Bronchial epithelial cell (primary cell): Measurements from ENCODE around the gene ADGRG2. TPM values are rescaled to one million over a fixed set of nuclear protein-coding genes. Genes with fewer than 3 reads are reported as not detected.

Experiments used
- DNase-seq: peaks from one replicate; pipeline ENCODE4 v3.0.0-alpha.2; 2010; ENCODE audit warnings: low read depth
- FAIRE-seq: peaks from 2 replicates; lab custom pipeline; 2011; peaks lifted over from hg19 to GRCh38; lab: Jason Lieb, UNC
- H3K27me3 ChIP-seq: 2 replicates; pipeline ENCODE4 v1.5.1; 2011; ENCODE audit warnings: low read length; ENCODE audit not compliant: control insufficient read depth, insufficient read depth
- H3K36me3 ChIP-seq: 2 replicates; pipeline ENCODE4 v1.5.1; 2011; ENCODE audit warnings: low read length; ENCODE audit not compliant: control insufficient read depth, insufficient read depth
- H3K4me3 ChIP-seq: 2 replicates; pipeline ENCODE4 v1.5.1; 2011; ENCODE audit warnings: mild to moderate bottlenecking, low read depth, low read length, control low read depth
- CTCF ChIP-seq: IDR thresholded peaks from 2 replicates; pipeline ENCODE4 v1.5.1; 2011; ENCODE audit warnings: mild to moderate bottlenecking, moderate library complexity, low read length, control low read depth, inconsistent platforms; ENCODE audit not compliant: insufficient read depth, severe bottlenecking
- total RNA-seq: library from RNA; depleted of rRNA; stranded (reverse); fragments of >200 nt; gene quantifications from 2 replicates; pipeline ENCODE4 v1.2.1, GENCODE V29; 2014

Gene ADGRG2
- total RNA-seq, 1 donor from 2014 or later = 0.26 TPM

DNA sequence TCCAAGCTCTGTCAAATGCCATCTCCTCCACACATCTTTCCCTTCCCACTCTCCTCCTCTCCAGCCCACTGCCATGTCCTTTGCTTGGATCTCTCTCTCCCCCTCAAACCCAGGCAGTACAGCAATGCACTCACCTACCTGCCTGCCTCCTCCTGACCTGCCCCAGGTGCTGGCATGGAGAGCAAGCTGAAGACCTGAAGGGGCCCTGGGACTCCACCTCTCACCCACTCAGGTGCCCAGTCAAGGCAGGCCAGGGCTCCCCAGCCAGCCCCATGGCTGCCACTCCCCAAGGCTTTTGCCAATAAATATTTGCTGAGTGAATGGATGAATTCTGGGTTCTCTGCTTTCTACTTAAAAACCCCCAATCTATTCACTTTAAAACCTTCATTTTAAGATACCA, 125.7 kb downstream of the ADGRG2 start:
- Histone ChIP-seq H3K36me3 (no peaks in the 10 kb centered on the region), H3K4me3 (no peak overlapping the region), H3K27me3 (no peaks in the 10 kb centered on the region)
- DNase-seq (no peak), FAIRE-seq (no peak)
- TF ChIP-seq CTCF = no peak

DNA sequence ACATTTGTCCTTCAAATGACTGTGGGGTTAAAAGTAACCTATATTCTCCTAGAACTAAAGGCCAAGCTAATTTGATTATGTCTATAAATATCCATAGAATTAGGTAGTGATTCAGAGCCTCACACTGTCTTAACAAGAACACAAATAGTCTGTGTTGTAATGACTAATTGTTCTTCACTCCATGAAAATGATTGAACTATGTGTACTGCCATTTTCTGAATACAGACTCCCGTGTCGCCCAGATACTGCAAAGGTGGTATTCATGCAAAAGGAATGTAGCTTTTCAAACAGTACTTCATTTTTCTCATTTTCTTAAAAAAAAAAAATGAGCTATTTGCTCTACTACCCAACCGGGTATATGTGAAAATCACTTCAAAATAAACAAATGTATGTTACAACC, 127.0 kb downstream of the ADGRG2 start:
- Histone ChIP-seq H3K27me3 (no peaks in the 10 kb centered on the region), H3K4me3 (no peak overlapping the region), H3K36me3 (no peaks in the 10 kb centered on the region)
- peak; percentile 90 for DNase-seq
- FAIRE-seq = no peak
- no peak for TF ChIP-seq CTCF

DNA sequence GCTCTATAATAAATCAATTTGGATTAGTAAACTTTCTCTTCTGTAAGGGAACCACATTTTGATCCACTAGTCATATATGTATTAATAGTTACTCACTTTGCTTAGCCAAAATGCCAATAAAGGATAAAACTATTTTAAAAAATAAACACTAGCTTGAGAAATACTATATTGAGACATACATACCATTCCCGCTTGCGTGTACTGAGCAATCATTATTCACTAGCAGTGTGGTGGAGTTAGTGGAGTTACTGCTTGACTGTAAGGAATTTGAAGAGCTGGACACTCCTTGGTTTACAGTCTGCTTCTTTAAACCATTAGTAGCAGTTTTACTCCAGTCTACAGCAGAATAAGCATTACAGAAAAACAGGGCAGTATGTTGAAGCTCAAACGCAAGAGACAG, 127.6 kb downstream of the ADGRG2 start:
- TF ChIP-seq CTCF = no peak
- Histone ChIP-seq H3K4me3 (no peak overlapping the region), H3K36me3 (no peaks in the 10 kb centered on the region), H3K27me3 (no peaks in the 10 kb centered on the region)
- no peak for FAIRE-seq
- peak; percentile 91 for DNase-seq

- no peaks in the 10 kb centered on the region for H3K27me3 ChIP-seq
- DNase-seq (peak; percentile 65), FAIRE-seq (no peak)
- H3K36me3 ChIP-seq = no peaks in the 10 kb centered on the region
- no peak for TF ChIP-seq CTCF
- no peak overlapping the region for H3K4me3 ChIP-seq
Observed at GRCh38 chrX:18992829-18993228, 129.4 kb downstream of the ADGRG2 start.

GRCh38 chrX:18985186-18985435, 137.2 kb downstream of the ADGRG2 start:
- no peaks in the 10 kb centered on the region for H3K27me3 ChIP-seq
- H3K4me3 ChIP-seq = peak overlapping the region; percentile 46
- no peak for FAIRE-seq
- DNase-seq = no peak
- H3K36me3 ChIP-seq = no peaks in the 10 kb centered on the region
- TF ChIP-seq CTCF = no peak

DNA sequence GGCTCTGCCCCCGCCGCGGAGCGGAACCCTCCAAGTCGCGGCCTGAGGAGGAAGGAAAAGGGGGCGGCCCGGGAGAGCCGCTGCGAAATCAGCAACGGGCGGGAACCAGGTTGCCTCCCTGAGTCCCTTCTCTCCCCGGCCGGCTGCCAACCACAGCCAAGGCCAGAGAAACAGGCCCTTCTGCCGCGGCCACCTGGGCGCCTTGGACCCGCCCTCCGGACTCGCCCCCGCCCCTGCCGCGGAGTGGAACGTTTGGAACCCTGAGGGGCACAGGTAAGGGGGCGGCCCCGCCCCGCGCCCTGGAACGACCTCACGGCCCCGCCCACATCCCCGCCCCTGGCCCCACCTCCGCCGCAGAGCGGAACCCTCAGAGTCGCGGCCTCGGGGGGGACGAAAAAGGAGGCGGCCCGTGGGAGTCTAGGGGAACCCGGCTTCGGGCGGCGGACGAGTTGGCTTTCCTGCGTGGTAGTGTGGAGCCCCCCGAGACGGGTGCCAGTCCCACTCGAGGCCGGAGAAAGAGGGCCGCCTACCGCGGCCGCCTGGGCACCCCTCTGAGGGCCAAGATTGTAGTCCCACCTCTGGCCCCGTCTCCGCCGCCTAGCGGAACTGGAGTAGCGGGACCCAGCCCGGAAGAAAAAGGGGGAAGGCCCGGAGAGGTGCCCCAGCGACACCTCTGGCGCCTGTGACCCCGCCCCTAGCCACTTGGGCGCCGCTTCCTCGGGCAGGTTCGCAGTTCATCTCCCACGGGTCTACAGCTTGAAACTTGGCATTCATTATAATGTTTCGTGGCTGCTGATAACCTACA, 137.7 kb downstream of the ADGRG2 start:
- FAIRE-seq (no peak), DNase-seq (peak; percentile 47)
- Histone ChIP-seq H3K27me3 (no peaks in the 10 kb centered on the region), H3K36me3 (no peaks in the 10 kb centered on the region), H3K4me3 (peak overlapping the region; percentile 46)
- TF ChIP-seq CTCF = peak; percentile 49
